Measurements from ENCODE around the gene ABLIM3.
"Not testable (repeated sequence)": the region's sequence is repeated elsewhere in the genome, so short reads cannot be mapped to it uniquely, and the experiment has no call there.

Gene ABLIM3

GRCh38 chr5:149157330-149157729 is 16.0 kb downstream of the ABLIM3 start:
- DNase-seq (ENCODE audit: low spot score): no peak

DNA sequence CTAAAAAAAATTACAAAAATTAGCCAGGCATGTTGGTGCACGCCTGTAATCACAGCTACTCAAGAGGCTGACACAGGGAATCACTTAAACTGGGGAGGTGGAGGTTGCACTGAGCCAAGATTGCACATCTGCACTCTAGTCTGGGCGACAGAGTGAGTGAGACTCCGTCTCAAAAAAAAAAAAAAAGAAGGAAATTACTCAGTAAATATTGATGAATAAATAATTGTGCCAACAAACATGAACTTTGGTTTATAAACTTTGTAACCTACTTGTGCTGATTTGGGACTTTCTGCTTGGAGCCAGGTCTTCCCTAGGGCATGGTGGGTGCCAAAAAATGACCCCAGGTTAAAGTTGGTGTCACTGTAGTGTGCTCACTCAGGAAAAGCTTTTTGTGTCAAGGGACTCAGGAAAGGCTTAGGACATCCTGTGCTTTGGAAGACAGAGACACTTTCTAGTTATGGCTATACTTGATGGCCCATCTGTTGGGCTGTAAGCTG is 19.0 kb downstream of the ABLIM3 start:
- no peak for DNase-seq (ENCODE audit: low spot score)

GRCh38 chr5:149161026-149161687 is 19.9 kb downstream of the ABLIM3 start:
- DNase-seq (ENCODE audit: low spot score): no peak

GRCh38 chr5:149161850-149162249 is 20.6 kb downstream of the ABLIM3 start:
- no peak for DNase-seq (ENCODE audit: low spot score)

DNA sequence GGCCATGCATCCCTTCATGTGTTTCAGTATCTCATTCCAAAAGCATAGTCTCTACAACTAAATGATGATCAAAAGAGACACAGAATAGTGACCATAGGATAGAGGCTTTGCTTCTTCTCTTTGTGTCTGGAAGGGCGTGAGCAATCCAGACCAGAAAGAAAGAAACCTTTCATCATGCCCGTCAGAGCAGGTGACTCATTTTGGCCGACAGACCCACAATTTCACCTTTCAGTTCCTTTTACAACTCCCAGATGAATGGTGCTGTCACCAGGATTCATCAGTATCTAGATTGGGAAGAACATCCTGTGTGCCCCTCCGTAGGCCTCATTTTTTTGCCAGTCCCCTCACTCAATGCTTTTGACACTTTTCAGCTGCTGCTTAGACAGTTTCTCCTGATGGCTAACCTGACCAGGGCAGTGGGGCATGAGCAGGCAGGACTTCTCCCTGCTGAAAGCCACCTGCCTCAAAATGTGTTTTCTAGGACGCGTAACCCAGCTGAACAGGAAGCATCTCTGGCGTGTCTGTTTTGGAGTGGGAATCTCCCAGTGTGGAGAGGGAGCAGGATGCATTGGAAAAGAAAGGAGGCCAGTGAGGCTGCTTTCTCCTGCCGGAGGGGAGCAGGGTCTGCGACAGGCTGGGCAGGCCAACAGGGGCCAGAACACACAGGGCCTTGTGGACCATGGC is 21.2 kb downstream of the ABLIM3 start:
- DNase-seq (ENCODE audit: low spot score): no peak

DNA sequence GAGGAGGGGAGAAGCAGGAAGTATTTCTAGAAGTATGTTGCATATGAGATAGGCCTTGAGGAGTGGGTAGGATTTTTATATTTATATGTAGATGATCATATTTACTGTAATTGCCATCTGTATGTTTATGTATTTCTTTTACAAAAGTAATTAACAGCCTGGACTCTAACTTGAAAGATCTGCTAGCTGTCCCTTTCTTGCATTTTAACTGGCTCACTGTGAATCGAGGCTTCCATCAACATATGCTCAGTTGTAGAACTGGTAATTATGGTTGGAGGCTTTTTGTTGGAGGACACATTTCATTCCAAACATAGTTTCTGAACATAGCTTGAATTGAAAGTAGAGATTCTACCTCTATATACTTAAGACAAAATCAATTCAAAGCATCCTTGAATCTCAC is 23.4 kb downstream of the ABLIM3 start:
- no peak for DNase-seq (ENCODE audit: low spot score)

DNA sequence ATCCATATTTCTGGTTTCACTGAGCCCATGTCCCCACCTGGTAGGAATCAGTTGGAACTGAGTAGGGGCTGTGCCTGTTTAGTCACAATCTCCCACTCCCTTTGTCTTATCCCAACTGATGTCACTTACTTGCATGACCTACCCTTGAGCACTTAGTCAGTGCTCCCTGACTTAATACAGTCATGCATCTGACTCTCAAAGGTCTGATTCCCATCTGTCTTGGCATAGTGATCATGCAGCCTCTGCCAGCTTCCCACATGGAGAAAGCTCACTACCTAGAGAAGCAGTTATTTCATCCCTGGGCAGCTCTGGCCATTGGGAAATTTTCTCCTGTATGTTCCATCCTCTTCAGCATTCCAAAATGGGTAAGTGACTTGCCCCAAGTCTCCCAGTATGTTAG is 24.8 kb downstream of the ABLIM3 start:
- DNase-seq (ENCODE audit: low spot score): no peak

DNA sequence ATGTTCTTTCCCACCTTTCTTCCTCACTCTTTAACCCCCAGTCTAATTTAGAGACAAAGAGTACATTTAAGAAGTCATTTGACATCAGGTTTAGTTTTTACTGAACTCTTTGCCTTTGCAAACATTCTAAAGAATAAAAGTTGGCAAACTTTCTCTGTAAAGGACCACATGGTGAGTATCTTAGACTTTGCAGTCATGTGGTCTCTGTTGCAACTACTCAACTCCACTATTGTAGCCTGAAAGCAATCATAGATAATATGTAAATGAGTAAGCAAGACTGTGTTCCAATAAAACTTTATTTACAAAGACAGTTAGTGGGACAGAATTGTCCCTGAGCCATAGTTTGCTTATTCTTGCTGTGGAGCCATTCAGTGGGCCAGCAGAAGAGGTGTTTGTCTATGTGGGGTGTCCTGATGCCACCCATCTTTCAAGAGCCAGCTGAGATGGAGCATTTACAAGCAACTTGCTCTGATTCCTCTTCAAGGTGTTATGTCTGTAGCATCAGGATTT is 25.4 kb downstream of the ABLIM3 start:
- no peak for DNase-seq (ENCODE audit: low spot score)

DNA sequence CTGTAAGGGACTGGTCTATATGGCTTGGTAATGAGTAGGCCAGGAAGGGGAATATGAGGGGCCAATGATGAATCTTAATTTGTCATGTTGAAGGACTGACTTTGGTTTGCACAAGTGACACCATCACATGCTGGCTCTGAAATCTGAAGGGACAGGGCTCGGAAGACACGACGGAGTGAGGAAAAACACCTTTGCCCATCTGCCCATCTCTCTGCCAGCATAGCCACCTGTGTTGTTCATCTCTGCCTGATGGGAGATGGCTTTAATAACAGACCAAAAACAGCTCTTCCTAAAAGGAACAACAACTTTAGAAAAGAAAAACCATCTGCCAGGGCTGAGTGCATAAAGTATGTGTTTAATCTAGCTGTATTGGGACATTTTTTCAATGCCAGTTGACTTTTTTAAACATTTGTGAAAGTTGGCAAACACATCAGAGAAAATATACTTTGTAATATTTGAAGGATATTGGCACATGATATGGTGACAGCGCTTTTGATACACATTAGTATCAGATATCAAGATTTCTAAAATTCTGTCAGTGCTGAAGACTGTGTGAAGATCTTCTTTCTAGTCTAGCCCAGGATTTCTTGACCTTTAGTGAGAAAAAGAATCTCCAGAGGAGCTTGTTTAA is 27.1 kb downstream of the ABLIM3 start:
- DNase-seq (ENCODE audit: low spot score): no peak

- no peak for DNase-seq (ENCODE audit: low spot score)
Measured at GRCh38 chr5:149170299-149170698, 29.0 kb downstream of the ABLIM3 start.

- no peak for DNase-seq (ENCODE audit: low spot score)
Measured at GRCh38 chr5:149172261-149172660, 31.0 kb downstream of the ABLIM3 start.

GRCh38 chr5:149172709-149173505 is 31.6 kb downstream of the ABLIM3 start:
- no peak for DNase-seq (ENCODE audit: low spot score)

DNA sequence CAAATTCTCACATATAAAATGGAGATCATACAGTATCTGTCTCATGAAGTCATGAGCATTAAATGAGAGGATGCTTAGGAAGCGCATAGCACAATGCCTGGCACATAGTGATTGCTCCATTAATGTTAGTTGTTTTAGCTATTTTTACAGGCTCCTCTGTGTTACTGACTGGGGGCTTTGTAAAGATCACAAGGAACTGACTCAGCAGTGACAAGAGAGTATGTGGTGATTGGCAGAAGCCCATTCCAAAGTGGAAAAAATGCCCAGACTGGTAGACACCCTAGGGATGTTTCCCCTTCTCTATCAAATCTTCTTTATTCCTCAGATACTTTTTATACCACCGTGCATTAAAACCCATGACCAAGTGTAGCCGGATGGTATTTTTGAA is 33.5 kb downstream of the ABLIM3 start:
- DNase-seq (ENCODE audit: low spot score): no peak

GRCh38 chr5:149175346-149176105 is 34.2 kb downstream of the ABLIM3 start:
- no peak for DNase-seq (ENCODE audit: low spot score)

GRCh38 chr5:149177339-149177843 is 36.1 kb downstream of the ABLIM3 start:
- DNase-seq (ENCODE audit: low spot score): no peak

DNA sequence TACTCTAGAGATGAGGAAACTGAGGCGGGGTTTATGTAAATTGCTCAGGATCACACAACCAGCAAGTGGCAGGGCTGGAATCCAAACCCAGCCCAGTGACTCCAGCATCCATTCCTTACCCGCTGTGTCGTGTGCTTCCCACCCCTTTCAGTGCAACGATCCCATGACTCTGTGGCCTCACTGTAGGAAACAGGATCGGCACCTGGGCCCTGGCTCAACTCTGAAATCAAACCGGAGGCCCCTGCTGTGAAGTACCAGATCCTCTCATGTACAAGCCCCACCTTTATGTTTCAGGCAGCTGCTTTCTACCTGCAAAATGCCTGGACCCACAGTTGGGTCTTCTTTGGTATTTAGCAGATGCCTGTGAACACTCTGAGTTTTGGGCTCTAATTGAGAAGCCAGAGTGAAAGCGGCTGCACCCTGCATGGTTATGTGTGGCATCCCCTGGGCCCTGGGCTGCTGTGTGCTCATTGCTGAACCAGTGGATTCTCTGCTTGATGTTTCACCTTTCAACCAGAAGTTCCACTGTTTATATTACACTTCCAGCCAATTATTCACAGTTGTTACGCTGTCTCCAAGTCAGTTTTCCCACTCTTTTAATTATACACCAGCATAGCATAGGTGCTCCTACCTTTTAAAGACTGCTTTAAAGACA is 36.7 kb downstream of the ABLIM3 start:
- DNase-seq (ENCODE audit: low spot score): no peak

GRCh38 chr5:149181732-149182131 is 40.4 kb downstream of the ABLIM3 start:
- DNase-seq (ENCODE audit: low spot score): no peak

DNA sequence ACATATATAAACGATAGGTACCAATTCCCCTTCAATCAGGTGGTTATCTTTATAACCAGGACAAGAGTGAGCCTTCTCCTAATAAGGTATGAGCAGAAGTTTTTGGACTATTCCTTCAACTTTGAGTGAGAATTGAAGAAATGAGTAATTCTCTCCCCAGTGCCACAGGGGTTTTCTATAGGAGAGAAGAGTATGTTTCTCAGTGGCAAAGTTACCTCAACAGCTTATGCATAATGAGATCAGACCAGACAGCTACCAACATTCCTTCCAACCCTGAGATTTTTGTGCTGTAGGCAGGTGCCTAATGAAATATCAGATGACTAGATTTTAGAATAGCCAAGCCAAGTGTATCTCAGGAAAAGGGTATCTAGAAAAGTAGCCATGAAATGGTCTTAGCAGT is 40.9 kb downstream of the ABLIM3 start:
- no peak for DNase-seq (ENCODE audit: low spot score)

- DNase-seq (ENCODE audit: low spot score): no peak
Measured at GRCh38 chr5:149185067-149185466, 43.8 kb downstream of the ABLIM3 start.

GRCh38 chr5:149186506-149186905 is 45.2 kb downstream of the ABLIM3 start:
- DNase-seq (ENCODE audit: low spot score): no peak

- DNase-seq (ENCODE audit: low spot score): not testable (repeated sequence)
Measured at GRCh38 chr5:149187617-149188016, 46.3 kb downstream of the ABLIM3 start.

Measured in NAMALWA (cell line).